ENCODE measurements around the gene C16orf87. TPM values are rescaled to one million over a fixed set of nuclear protein-coding genes. Genes with fewer than 3 reads are reported as not detected.

C16orf87 gene
- total and polyA plus RNA-seq, 4 donors, result 4.1 to 12.9 (median 5.3) TPM

- Histone ChIP-seq H3K4me1 (ENCODE audit: control insufficient read depth in 4 of 4, insufficient read depth in 4 of 4, low read length in 3 of 4) (peaks cover 3 to 12% (median 6%) of the 10 kb centered on the region in 4 donors), H3K27ac (ENCODE audit: low read depth in 1 of 2, low read length in 2 of 2) (no peak overlapping the region), H3K9ac (ENCODE audit: low read depth in 1 of 2, low read length in 2 of 2) (no peak overlapping the region), H3K4me3 (ENCODE audit: low read depth in 1 of 3, low read length in 3 of 3) (no peak overlapping the region), H3K36me3 (ENCODE audit: control insufficient read depth in 4 of 4, insufficient read depth in 3 of 4, low read depth in 1 of 4, low read length in 3 of 4) (no peaks in the 10 kb centered on the region), H3K9me3 (ENCODE audit: control insufficient read depth in 4 of 4, low read length in 3 of 4) (no peaks in the 10 kb centered on the region), H3K27me3 (ENCODE audit: control insufficient read depth in 4 of 4, insufficient read depth in 4 of 4, low read length in 3 of 4) (no peaks in the 10 kb centered on the region)
- TF ChIP-seq REST (IDR thresholded peaks at IDR 0.05), result no peak
- TF ChIP-seq RAD21 (IDR thresholded peaks at IDR 0.05), result no peak
- no peak for TF ChIP-seq FOXA1 (IDR thresholded peaks at IDR 0.05)
- TF ChIP-seq CTCF (IDR thresholded peaks at IDR 0.05; ENCODE audit: low read depth, low read length, missing input control), result no peak
- TF ChIP-seq FOXA2 (IDR thresholded peaks at IDR 0.05), result no peak
- no peak for TF ChIP-seq HNF4A (conservative IDR thresholded peaks at IDR 0.05)
- TF ChIP-seq JUND (IDR thresholded peaks at IDR 0.05), result no peak
- TF ChIP-seq YY1 (IDR thresholded peaks at IDR 0.05), result no peak
- no peak for TF ChIP-seq SP1 (IDR thresholded peaks at IDR 0.05)
- no peak for TF ChIP-seq MAX (IDR thresholded peaks at IDR 0.05)
- no peak for TF ChIP-seq GABPA (IDR thresholded peaks at IDR 0.05 in 1 of 2, conservative IDR thresholded peaks at IDR 0.05 in 1 of 2)
- DNase-seq (ENCODE audit: low spot score), result no peak
- 88% methylated on average over 2 of the region's 2 CpGs for WGBS
Measured at GRCh38 chr16:46833460-46833800, 2.5 kb upstream of the C16orf87 start.

GRCh38 chr16:46832757-46833459, 1.9 kb upstream of the C16orf87 start:
- no peak overlapping the region for H3K4me3 ChIP-seq (ENCODE audit: low read depth in 1 of 3, low read length in 3 of 3)
- no peak overlapping the region for H3K9ac ChIP-seq (ENCODE audit: low read depth in 1 of 2, low read length in 2 of 2)
- TF ChIP-seq HNF4A (conservative IDR thresholded peaks at IDR 0.05) (peak; percentile 28 to 40), JUND (IDR thresholded peaks at IDR 0.05) (no peak)
- H3K27me3 ChIP-seq (ENCODE audit: control insufficient read depth in 4 of 4, insufficient read depth in 4 of 4, low read length in 3 of 4), result no peaks in the 10 kb centered on the region
- peaks cover 3 to 12% (median 6%) of the 10 kb centered on the region in 4 donors for H3K4me1 ChIP-seq (ENCODE audit: control insufficient read depth in 4 of 4, insufficient read depth in 4 of 4, low read length in 3 of 4)
- no peaks in the 10 kb centered on the region for H3K9me3 ChIP-seq (ENCODE audit: control insufficient read depth in 4 of 4, low read length in 3 of 4)
- WGBS, result 91% methylated on average over 7 of the region's 7 CpGs
- no peak for DNase-seq (ENCODE audit: low spot score)
- no peaks in the 10 kb centered on the region for H3K36me3 ChIP-seq (ENCODE audit: control insufficient read depth in 4 of 4, insufficient read depth in 3 of 4, low read depth in 1 of 4, low read length in 3 of 4)
- no peak overlapping the region for H3K27ac ChIP-seq (ENCODE audit: low read depth in 1 of 2, low read length in 2 of 2)

- H3K4me1 ChIP-seq (ENCODE audit: control insufficient read depth in 4 of 4, insufficient read depth in 4 of 4, low read length in 3 of 4), result peaks cover 3 to 16% (median 6%) of the 10 kb centered on the region in 4 donors
- under 1% methylated on average over 45 of the region's 45 CpGs for whole genome bisulfite sequencing
- peak overlapping the region; percentile 80 to 87 (median 84) for H3K4me3 ChIP-seq (ENCODE audit: low read depth in 1 of 3, low read length in 3 of 3)
- no peaks in the 10 kb centered on the region for H3K36me3 ChIP-seq (ENCODE audit: control insufficient read depth in 4 of 4, insufficient read depth in 3 of 4, low read depth in 1 of 4, low read length in 3 of 4)
- H3K27me3 ChIP-seq (ENCODE audit: control insufficient read depth in 4 of 4, insufficient read depth in 4 of 4, low read length in 3 of 4), result no peaks in the 10 kb centered on the region
- peak overlapping the region; percentile 77 to 93 for H3K9ac ChIP-seq (ENCODE audit: low read depth in 1 of 2, low read length in 2 of 2)
- no peaks in the 10 kb centered on the region for H3K9me3 ChIP-seq (ENCODE audit: control insufficient read depth in 4 of 4, low read length in 3 of 4)
- peak; percentile 59 for DNase-seq (ENCODE audit: low spot score)
- peak overlapping the region; percentile 89 to 92 for H3K27ac ChIP-seq (ENCODE audit: low read depth in 1 of 2, low read length in 2 of 2)
- TF ChIP-seq ZBTB33 (IDR thresholded peaks at IDR 0.05) (no peak), TAF1 (conservative IDR thresholded peaks at IDR 0.05) (no peak), FOXA1 (IDR thresholded peaks at IDR 0.05) (no peak), SP1 (IDR thresholded peaks at IDR 0.05) (no peak), RXRA (IDR thresholded peaks at IDR 0.05) (no peak), HNF4G (IDR thresholded peaks at IDR 0.05) (no peak), YY1 (IDR thresholded peaks at IDR 0.05) (no peak), ATF3 (IDR thresholded peaks at IDR 0.05) (no peak), NR2F2 (IDR thresholded peaks at IDR 0.05) (no peak), HNF4A (conservative IDR thresholded peaks at IDR 0.05) (no peak), JUND (IDR thresholded peaks at IDR 0.05) (no peak), FOXA2 (IDR thresholded peaks at IDR 0.05) (no peak), MAX (IDR thresholded peaks at IDR 0.05) (no peak), GABPA (IDR thresholded peaks at IDR 0.05 in 1 of 2, conservative IDR thresholded peaks at IDR 0.05 in 1 of 2) (no peak)
Measured at GRCh38 chr16:46830417-46830901, 521 bp downstream of the C16orf87 start.
